Muscle layer of duodenum (tissue), 2 donors: ENCODE measurements around the gene NDOR1.
A peak's percentile ranks its signal among the peaks of the same experiment; 100 is the strongest.

Source experiments
- H3K27ac ChIP-seq: one replicate; pipeline ENCODE4 v1.7.0; 2013; ENCODE audit warnings: mild to moderate bottlenecking, low read length
- H3K27me3 ChIP-seq: one replicate; pipeline ENCODE4 v1.7.0; 2013; ENCODE audit warnings: low read depth, mild to moderate bottlenecking, control low read depth, low read length
- H3K36me3 ChIP-seq, 2 donors: one replicate each; pipeline ENCODE4 v1.7.0; 2013; ENCODE audit warnings: low read length in 2 of 2, control low read depth in 1 of 2, mild to moderate bottlenecking in 1 of 2; ENCODE audit not compliant: insufficient read depth in 2 of 2, control insufficient read depth in 1 of 2
- H3K4me1 ChIP-seq, 2 donors: one replicate each; pipeline ENCODE4 v1.7.0; 2013; ENCODE audit warnings: low read length in 2 of 2, mild to moderate bottlenecking in 2 of 2, control low read depth in 1 of 2, moderate library complexity in 1 of 2; ENCODE audit not compliant: insufficient read depth in 2 of 2, control insufficient read depth in 1 of 2
- H3K4me3 ChIP-seq, 2 donors: one replicate each; pipeline ENCODE4 v1.7.0; 2013; ENCODE audit warnings: low read length in 2 of 2, low read depth in 1 of 2, mild to moderate bottlenecking in 1 of 2
- H3K9me3 ChIP-seq, 2 donors: one replicate each; pipeline ENCODE4 v1.7.0; 2013; ENCODE audit warnings: low read length in 2 of 2, control low read depth in 1 of 2, mild to moderate bottlenecking in 1 of 2; ENCODE audit not compliant: control insufficient read depth in 1 of 2
- donor health status: healthy.

NDOR1 gene

GRCh38 chr9:137162505-137163364 is 42.8 kb upstream of the NDOR1 start:
- Histone ChIP-seq H3K4me1 (peaks cover 0 to 34% of the 10 kb centered on the region in 2 donors), H3K27me3 (peaks cover 52% of the 10 kb centered on the region), H3K9me3 (no peaks in the 10 kb centered on the region), H3K36me3 (no peaks in the 10 kb centered on the region), H3K27ac (no peak overlapping the region), H3K4me3 (peak overlapping the region in 1 of 2 donors; percentile 35)

GRCh38 chr9:137163365-137163715 is 42.2 kb upstream of the NDOR1 start:
- Histone ChIP-seq H3K4me1 (peaks cover 0 to 40% of the 10 kb centered on the region in 2 donors), H3K9me3 (no peaks in the 10 kb centered on the region), H3K27ac (no peak overlapping the region), H3K27me3 (peaks cover 46% of the 10 kb centered on the region), H3K4me3 (peak overlapping the region in 1 of 2 donors; percentile 35), H3K36me3 (no peaks in the 10 kb centered on the region)

DNA sequence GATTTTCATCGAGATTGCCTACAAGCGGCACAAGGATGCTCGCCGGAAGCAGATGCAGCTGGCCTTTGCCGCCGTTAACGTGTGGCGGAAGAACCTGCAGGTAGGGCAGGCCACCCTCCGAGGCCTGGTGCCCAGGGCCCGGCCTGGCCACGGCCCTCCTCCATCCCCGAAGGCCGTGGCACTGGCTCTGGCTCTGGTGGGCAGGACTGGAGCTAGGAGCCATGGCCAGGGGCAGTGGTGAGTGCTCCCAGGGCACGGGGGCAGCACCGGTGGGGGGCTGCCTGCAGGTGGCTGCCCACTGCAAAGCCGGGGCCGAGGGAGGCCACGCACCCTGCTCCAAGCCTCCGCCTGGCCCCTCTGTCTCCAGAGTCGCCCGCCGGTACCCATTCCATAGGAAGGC is 41.7 kb upstream of the NDOR1 start:
- H3K36me3 ChIP-seq, result no peaks in the 10 kb centered on the region
- H3K27me3 ChIP-seq, result peaks cover 43% of the 10 kb centered on the region
- H3K9me3 ChIP-seq, result no peaks in the 10 kb centered on the region
- H3K27ac ChIP-seq, result no peak overlapping the region
- peaks cover 0 to 44% of the 10 kb centered on the region in 2 donors for H3K4me1 ChIP-seq
- H3K4me3 ChIP-seq, result no peak overlapping the region

DNA sequence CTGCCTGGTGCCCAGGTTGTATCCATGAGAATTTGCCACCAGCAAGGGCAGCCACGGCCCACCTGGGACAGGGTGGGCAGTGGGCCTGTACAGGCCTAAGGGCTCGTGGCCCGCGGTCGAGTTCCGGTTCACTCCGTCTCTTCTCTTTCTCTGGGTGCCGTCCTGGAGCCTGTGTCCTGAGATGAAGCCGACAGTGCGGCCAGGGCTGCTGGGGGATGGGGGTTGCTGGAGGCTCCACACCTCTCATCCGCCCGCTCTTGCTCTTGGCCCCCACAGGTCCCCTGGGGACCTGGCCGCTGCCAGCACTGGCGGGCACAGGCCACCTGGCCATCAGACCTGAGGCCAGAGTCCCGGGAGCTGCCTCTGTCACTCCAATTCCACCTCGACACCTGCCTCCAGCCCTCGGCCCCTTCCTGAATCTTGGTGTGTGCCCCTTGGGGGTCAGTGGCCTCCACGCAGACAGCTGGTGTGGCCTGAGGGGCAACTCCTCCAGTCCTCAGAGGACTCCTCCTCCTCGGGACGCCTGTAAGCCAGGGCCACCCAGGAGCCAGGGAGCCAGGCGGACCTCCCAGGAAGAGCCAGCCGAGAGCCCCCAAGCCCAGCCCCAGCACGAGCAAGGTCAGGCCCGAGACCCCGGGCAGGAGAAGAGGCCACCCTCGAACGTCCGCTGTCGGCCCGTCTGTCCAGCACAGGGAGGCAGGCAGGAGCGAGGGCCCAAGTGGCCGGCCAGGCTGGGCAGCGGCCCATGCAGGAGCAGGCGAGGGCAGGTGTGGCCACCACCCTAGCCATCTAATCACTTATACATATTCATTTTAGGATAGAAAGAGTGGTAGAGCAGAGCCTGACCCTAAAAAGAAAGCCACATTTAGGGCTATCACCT is 40.9 kb upstream of the NDOR1 start:
- H3K9me3 ChIP-seq, result no peaks in the 10 kb centered on the region
- H3K4me1 ChIP-seq, result peaks cover 0 to 52% of the 10 kb centered on the region in 2 donors
- H3K4me3 ChIP-seq, result no peak overlapping the region
- H3K27ac ChIP-seq, result no peak overlapping the region
- H3K36me3 ChIP-seq, result no peaks in the 10 kb centered on the region
- H3K27me3 ChIP-seq, result peaks cover 42% of the 10 kb centered on the region

DNA sequence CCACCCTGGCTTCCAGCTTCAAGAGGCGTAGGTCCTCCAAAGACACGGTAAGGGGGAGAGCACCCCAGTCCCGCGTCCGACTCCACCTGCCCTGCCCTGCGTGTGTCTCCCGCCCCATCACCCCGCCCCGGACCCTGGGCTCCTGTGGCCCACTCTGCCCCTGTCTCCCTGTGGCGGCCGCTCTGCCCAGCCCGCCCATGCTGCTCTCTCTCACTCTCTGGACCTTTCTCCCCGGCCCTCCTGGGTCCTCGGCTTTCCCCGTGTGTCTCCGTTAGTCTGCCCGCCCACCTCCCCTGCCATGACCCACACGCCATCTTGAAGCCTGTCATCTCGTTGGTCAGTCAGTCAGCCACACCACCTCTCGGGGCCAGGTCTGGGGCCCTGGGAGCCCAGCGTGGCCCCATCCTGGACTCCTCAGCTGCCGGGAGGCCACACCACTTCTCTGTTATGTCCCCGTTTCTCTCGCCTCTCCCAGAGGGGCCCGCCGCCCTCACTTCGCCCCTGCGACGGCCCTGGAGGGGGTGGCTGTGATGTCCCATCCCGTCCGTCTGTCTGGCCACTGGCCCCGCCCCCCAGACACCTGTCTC is 40.2 kb upstream of the NDOR1 start:
- H3K9me3 ChIP-seq, result no peaks in the 10 kb centered on the region
- no peaks in the 10 kb centered on the region for H3K36me3 ChIP-seq
- peaks cover 36% of the 10 kb centered on the region for H3K27me3 ChIP-seq
- no peak overlapping the region for H3K4me3 ChIP-seq
- H3K27ac ChIP-seq, result no peak overlapping the region
- peaks cover 0 to 55% of the 10 kb centered on the region in 2 donors for H3K4me1 ChIP-seq

DNA sequence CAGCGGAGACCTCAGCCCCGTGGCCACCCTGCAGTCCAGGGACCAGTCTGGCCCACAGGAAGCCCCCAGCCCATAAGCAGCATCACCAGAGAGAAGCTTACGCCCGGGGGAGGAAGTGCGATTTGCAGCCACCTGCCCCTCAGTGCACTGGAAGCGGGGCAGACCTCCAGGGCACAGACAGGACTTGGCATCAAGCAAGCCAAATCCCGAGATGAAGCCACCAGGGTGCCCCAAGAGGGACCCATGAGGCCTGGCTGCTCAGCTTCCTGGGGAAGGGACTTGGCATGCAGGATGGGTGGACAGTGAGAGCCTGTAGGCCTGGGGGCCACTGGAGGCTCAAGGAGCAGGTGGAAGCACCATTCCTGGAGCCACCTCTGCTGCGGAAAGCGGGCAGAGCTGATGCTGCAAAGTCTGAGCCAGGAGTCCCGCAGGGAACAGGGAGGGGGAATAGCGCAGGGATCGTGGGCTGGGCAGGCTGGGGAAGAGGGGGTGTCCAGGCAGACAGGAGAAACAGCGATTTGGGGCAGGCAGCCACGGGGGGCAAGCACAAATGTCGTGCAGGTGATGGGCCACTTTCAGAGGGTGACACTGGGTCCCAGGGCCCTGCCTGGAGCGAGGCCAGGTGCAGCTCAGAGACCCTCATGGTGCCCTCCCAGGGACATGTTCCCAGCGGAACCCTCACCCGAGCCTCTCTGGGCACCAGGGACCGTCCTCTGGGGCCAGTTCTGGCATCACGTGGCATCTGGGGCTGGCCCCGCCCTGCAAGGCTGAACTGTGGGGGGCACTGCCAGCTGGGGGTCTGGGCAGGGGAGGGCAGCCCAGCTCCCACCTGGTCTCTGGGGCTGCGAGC is 38.9 kb upstream of the NDOR1 start:
- Histone ChIP-seq H3K9me3 (no peaks in the 10 kb centered on the region), H3K4me1 (peaks cover 0 to 51% of the 10 kb centered on the region in 2 donors), H3K36me3 (no peaks in the 10 kb centered on the region), H3K27ac (no peak overlapping the region), H3K27me3 (peaks cover 43% of the 10 kb centered on the region), H3K4me3 (no peak overlapping the region)

- H3K9me3 ChIP-seq, result no peaks in the 10 kb centered on the region
- H3K36me3 ChIP-seq, result no peaks in the 10 kb centered on the region
- H3K4me3 ChIP-seq, result no peak overlapping the region
- peaks cover 0 to 44% of the 10 kb centered on the region in 2 donors for H3K4me1 ChIP-seq
- peaks cover 43% of the 10 kb centered on the region for H3K27me3 ChIP-seq
- H3K27ac ChIP-seq, result no peak overlapping the region
These were observed 38.2 kb upstream of the NDOR1 start for GRCh38 chr9:137167277-137167746.

DNA sequence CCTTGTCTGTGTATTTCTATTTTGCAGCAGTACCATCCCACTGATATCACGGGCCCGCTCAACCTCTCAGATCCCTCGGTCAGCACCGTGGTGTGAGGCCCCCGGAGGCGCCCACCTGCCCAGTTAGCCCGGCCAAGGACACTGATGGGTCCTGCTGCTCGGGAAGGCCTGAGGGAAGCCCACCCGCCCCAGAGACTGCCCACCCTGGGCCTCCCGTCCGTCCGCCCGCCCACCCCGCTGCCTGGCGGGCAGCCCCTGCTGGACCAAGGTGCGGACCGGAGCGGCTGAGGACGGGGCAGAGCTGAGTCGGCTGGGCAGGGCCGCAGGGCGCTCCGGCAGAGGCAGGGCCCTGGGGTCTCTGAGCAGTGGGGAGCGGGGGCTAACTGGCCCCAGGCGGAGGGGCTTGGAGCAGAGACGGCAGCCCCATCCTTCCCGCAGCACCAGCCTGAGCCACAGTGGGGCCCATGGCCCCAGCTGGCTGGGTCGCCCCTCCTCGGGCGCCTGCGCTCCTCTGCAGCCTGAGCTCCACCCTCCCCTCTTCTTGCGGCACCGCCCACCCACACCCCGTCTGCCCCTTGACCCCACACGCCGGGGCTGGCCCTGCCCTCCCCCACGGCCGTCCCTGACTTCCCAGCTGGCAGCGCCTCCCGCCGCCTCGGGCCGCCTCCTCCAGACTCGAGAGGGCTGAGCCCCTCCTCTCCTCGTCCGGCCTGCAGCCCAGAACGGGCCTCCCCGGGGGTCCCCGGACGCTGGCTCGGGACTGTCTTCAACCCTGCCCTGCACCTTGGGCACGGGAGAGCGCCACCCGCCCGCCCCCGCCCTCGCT is 37.5 kb upstream of the NDOR1 start:
- no peak overlapping the region for H3K27ac ChIP-seq
- no peaks in the 10 kb centered on the region for H3K9me3 ChIP-seq
- no peaks in the 10 kb centered on the region for H3K36me3 ChIP-seq
- H3K4me1 ChIP-seq, result peaks cover 0 to 37% of the 10 kb centered on the region in 2 donors
- peak overlapping the region in 1 of 2 donors; percentile 66 for H3K4me3 ChIP-seq
- peaks cover 37% of the 10 kb centered on the region for H3K27me3 ChIP-seq

DNA sequence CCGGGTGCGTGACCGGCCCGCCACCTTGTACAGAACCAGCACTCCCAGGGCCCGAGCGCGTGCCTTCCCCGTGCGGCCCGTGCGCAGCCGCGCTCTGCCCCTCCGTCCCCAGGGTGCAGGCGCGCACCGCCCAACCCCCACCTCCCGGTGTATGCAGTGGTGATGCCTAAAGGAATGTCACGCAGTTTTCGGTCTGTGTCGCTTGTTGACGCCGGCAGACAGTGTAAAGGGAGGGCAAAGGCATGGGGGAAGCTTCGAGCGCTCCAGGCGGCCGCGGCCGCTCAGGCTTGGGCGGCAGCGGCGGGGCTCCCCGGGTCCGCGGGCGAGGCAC is 37.0 kb upstream of the NDOR1 start:
- Histone ChIP-seq H3K4me1 (peaks cover 0 to 31% of the 10 kb centered on the region in 2 donors), H3K9me3 (no peaks in the 10 kb centered on the region), H3K4me3 (peak overlapping the region in 1 of 2 donors; percentile 66), H3K36me3 (no peaks in the 10 kb centered on the region), H3K27me3 (peaks cover 33% of the 10 kb centered on the region), H3K27ac (no peak overlapping the region)
